HL-60 (cell line): ENCODE results near the gene CFAP92.

Experiments
- CTCF ChIP-seq: IDR thresholded peaks from one replicate; pipeline ENCODE4 v1.5.1; 2011; ENCODE audit warnings: low read length, control low read depth, inconsistent platforms; ENCODE audit not compliant: insufficient read depth
- GABPA ChIP-seq: IDR thresholded peaks from 2 replicates; pipeline ENCODE4 v1.6.1; 2012; ENCODE audit warnings: low read depth
- POLR2AphosphoS5 ChIP-seq: IDR thresholded peaks from 2 replicates; pipeline ENCODE4 v1.6.1; 2012; ENCODE audit warnings: low read depth
- REST ChIP-seq: IDR thresholded peaks from 2 replicates; pipeline ENCODE4 v1.6.1; 2012; ENCODE audit warnings: low read depth; ENCODE audit not compliant: insufficient replicate concordance

DNA sequence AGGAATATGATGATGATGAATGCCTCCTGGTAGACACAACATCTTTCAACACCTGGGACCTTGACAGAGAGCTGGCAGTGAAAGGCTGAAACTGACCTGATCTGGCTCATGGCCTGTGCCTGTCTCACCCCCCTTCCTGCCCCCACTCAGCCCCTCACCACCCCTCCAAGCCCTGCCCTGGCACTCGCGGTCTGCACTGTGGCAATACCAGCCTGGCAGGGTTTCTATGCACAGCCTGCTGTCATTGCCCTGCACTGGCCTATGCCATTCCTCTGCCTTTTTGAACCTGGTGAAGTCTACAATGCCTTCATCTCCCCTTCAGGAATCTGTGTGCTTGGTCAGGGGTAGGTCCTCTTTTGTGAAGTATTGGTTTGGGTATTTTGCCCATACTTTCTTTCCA, 58.0 kb downstream of the CFAP92 start:
- TF ChIP-seq CTCF (no peak), POLR2AphosphoS5 (no peak), GABPA (no peak), REST (no peak)
